HCT116 (cell line): ENCODE data around the gene FBXL5. TPM values are rescaled to one million over a fixed set of nuclear protein-coding genes. Genes with fewer than 3 reads are reported as not detected.

Experiments used
- ATAC-seq: fragments of 200-7000 bp; cut with Tn5 transposase; 2 replicates; pipeline ENCODE4 v1.9.1; 2020; ENCODE audit warnings: mild to moderate bottlenecking, moderate library complexity
- BruUV-seq: library from RNA; stranded (reverse); fragments of 400-500 nt; replicated peaks from 2 replicates; lab custom pipeline; 2021; lab: Mats Ljungman, UMichigan
- CTCF ChIA-PET: fragments of 300-600 bp; sonication (Branson Sonifier 250); formaldehyde crosslinking; loops from one replicate; lab custom pipeline; 2021; ENCODE audit warnings: antibody characterized with exemption; lab: Charles Lee
- POLR2A ChIA-PET: fragments of 300-600, 350-600 bp; sonication (Branson Sonifier 250); formaldehyde crosslinking; loops from one replicate; lab custom pipeline; 2021; ENCODE audit warnings: antibody characterized with exemption; lab: Charles Lee
- RAD21 ChIA-PET, 2 experiments: fragments of 300-600 bp; sonication (Branson Sonifier 250); formaldehyde crosslinking; loops; one replicate each; lab custom pipeline; 2023; ENCODE audit warnings: low total read pairs in 2 of 2; ENCODE audit not compliant: uncharacterized antibody in 2 of 2, unreplicated experiment in 2 of 2, low non-redundant PET in 1 of 2; lab: Charles Lee
- DNase-seq: peaks from one replicate; pipeline ENCODE4 v3.0.0-alpha.2; 2010; ENCODE audit warnings: low read depth, low spot score
- H2AFZ ChIP-seq: fragments of 200-600 bp; shearing (Covaris generic), sonication (generic); 2 replicates; pipeline ENCODE4 v1.6.1; 2017; ENCODE audit warnings: low read depth, mixed run types, mixed read lengths, antibody characterized with exemption, low read length; ENCODE audit not compliant: poor library complexity, severe bottlenecking
- H3K27ac ChIP-seq: 2 replicates; pipeline ENCODE4 v1.5.1; 2012; ENCODE audit warnings: low read depth, low read length
- H3K27me3 ChIP-seq: fragments of 200-600 bp; sonication (generic); 2 replicates; pipeline ENCODE4 v1.6.1; 2016; ENCODE audit warnings: mixed run types, low read length, mixed read lengths; ENCODE audit not compliant: insufficient read depth
- H3K36me3 ChIP-seq, 2 experiments: fragments of 200-500 bp in 1 of 2; fragments of 200-600 bp in 1 of 2; sonication (Bioruptor generic) in 1 of 2; sonication (generic) in 1 of 2; 2 replicates each; pipeline versions ENCODE4 v1.5.1 to v1.6.1; 2014 to 2016; ENCODE audit warnings: low read length in 2 of 2, inconsistent platforms in 1 of 2, mixed read lengths in 1 of 2, mixed run types in 1 of 2; ENCODE audit not compliant: insufficient read depth in 2 of 2, control insufficient read depth in 1 of 2
- H3K4me1 ChIP-seq, 2 experiments: fragments of 200-600 bp in 1 of 2; sonication (generic) in 1 of 2; 2 replicates each; pipeline versions ENCODE4 v1.5.1 to v1.6.1; 2012 to 2017; ENCODE audit warnings: low read length in 2 of 2, inconsistent platforms in 1 of 2, mild to moderate bottlenecking in 1 of 2, mixed read lengths in 1 of 2, mixed run types in 1 of 2, moderate library complexity in 1 of 2; ENCODE audit not compliant: insufficient read depth in 2 of 2, control insufficient read depth in 1 of 2
- H3K4me2 ChIP-seq: fragments of 200-600 bp; sonication (generic); 2 replicates; pipeline ENCODE4 v1.6.1; 2017; ENCODE audit warnings: mixed run types, low read length, mixed read lengths
- H3K4me3 ChIP-seq, 2 experiments: fragments of 200-600 bp in 1 of 2; sonication (generic) in 1 of 2; replicated peaks in 1 of 2; 2 replicates each; pipeline ENCODE4 v1.5.1; 2011 to 2016; ENCODE audit warnings: low read length in 2 of 2, control low read depth in 1 of 2, low read depth in 1 of 2, mild to moderate bottlenecking in 1 of 2, mixed read lengths in 1 of 2, mixed run types in 1 of 2
- H3K79me2 ChIP-seq: fragments of 200-600 bp; sonication (generic); 2 replicates; pipeline ENCODE4 v1.6.1; 2017; ENCODE audit warnings: mild to moderate bottlenecking, mixed run types, low read length, moderate library complexity, mixed read lengths; ENCODE audit not compliant: insufficient read depth
- H3K9ac ChIP-seq: fragments of 200-600 bp; sonication (generic); 2 replicates; pipeline ENCODE4 v1.6.1; 2016; ENCODE audit warnings: low read length, mixed read lengths
- H3K9me2 ChIP-seq: fragments of 200-600 bp; sonication (generic), shearing (Covaris generic); 2 replicates; pipeline ENCODE4 v1.6.1; 2017; ENCODE audit warnings: mixed run types, mild to moderate bottlenecking, moderate library complexity; ENCODE audit not compliant: insufficient read depth
- H3K9me3 ChIP-seq, 2 experiments: fragments of 200-500 bp in 1 of 2; fragments of 200-600 bp in 1 of 2; sonication (Bioruptor generic) in 1 of 2; sonication (generic) in 1 of 2; 2 replicates each; pipeline ENCODE4 v1.6.1; 2014 to 2017; ENCODE audit warnings: low read length in 2 of 2, mixed read lengths in 2 of 2, inconsistent platforms in 1 of 2, low read depth in 1 of 2, mild to moderate bottlenecking in 1 of 2, mixed run types in 1 of 2, moderate library complexity in 1 of 2; ENCODE audit not compliant: control insufficient read depth in 1 of 2, insufficient read depth in 1 of 2
- H4K20me1 ChIP-seq: fragments of 200-600 bp; sonication (generic), shearing (Covaris generic); 2 replicates; pipeline ENCODE4 v1.6.1; 2017; ENCODE audit warnings: mixed run types, mild to moderate bottlenecking, moderate library complexity; ENCODE audit not compliant: insufficient read depth
- CBX3 ChIP-seq: IDR thresholded peaks from 2 replicates; pipeline ENCODE4 v1.6.1; 2012; ENCODE audit warnings: low read depth
- EGR1 ChIP-seq: IDR thresholded peaks from 2 replicates; pipeline ENCODE4 v1.6.1; 2012; ENCODE audit warnings: low read depth
- ELF1 ChIP-seq: IDR thresholded peaks from 2 replicates; pipeline ENCODE4 v1.6.1; 2012; ENCODE audit warnings: low read depth, borderline replicate concordance
- EZH2 ChIP-seq: fragments of 200-600 bp; sonication (generic); IDR thresholded peaks from 2 replicates; pipeline ENCODE4 v1.6.1; 2017; ENCODE audit warnings: antibody characterized with exemption, mixed run types
- EZH2phosphoT487 ChIP-seq: fragments of 200-600 bp; IDR thresholded peaks from 2 replicates; pipeline ENCODE4 v1.6.1; 2018; ENCODE audit warnings: antibody characterized with exemption, borderline replicate concordance
- FOSL1 ChIP-seq: IDR thresholded peaks from 2 replicates; pipeline ENCODE4 v1.6.1; 2012; ENCODE audit warnings: low read depth
- JUND ChIP-seq: IDR thresholded peaks from 2 replicates; pipeline ENCODE4 v1.6.1; 2012
- POLR2A ChIP-seq: IDR thresholded peaks from 2 replicates; pipeline ENCODE4 v1.7.0; 2011; ENCODE audit warnings: borderline replicate concordance; ENCODE audit not compliant: insufficient read depth, insufficient read length; ENCODE audit errors: extremely low read depth
- RAD21 ChIP-seq: IDR thresholded peaks from 2 replicates; pipeline ENCODE4 v1.6.1; 2012; ENCODE audit warnings: low read depth, mild to moderate bottlenecking
- SIN3A ChIP-seq: IDR thresholded peaks from 2 replicates; pipeline ENCODE4 v1.6.1; 2012; ENCODE audit warnings: low read depth
- SP1 ChIP-seq: IDR thresholded peaks from 2 replicates; pipeline ENCODE4 v1.6.1; 2012; ENCODE audit warnings: low read depth
- SRF ChIP-seq: IDR thresholded peaks from 2 replicates; pipeline ENCODE4 v1.6.1; 2012; ENCODE audit warnings: low read depth
- TCF7L2 ChIP-seq: IDR thresholded peaks from 2 replicates; pipeline ENCODE4 v1.7.0; 2011; ENCODE audit warnings: borderline replicate concordance, inconsistent platforms; ENCODE audit not compliant: insufficient read depth, insufficient read length; ENCODE audit errors: extremely low read depth
- YY1 ChIP-seq: IDR thresholded peaks from 2 replicates; pipeline ENCODE4 v1.6.1; 2011; ENCODE audit warnings: low read length, low read depth, moderate library complexity, mild to moderate bottlenecking; ENCODE audit not compliant: insufficient replicate concordance; ENCODE audit errors: extremely low read depth
- ZFX ChIP-seq: fragments of 450-650 bp; IDR thresholded peaks from 2 replicates; pipeline ENCODE4 v1.6.1; 2017
- ZNF274 ChIP-seq: fragments of 200-500 bp; sonication (Bioruptor generic); IDR thresholded peaks from 2 replicates; pipeline ENCODE4 v1.6.1; 2014; ENCODE audit warnings: mild to moderate bottlenecking, low read depth, low read length, inconsistent platforms
- intact Hi-C: fragments of 100-400 bp; cut with micrococcal nuclease; formaldehyde crosslinking; loops from 2 replicates; pipeline ENCODE4 v1.10.0; 2022
- total RNA-seq: library from RNA; stranded (reverse); gene quantifications from one replicate; pipeline ENCODE4 v1.2.1, GENCODE V29; 2021; ENCODE audit not compliant: unreplicated experiment
- TF ChIP-seq, protein P1 (sequence below): IDR thresholded peaks from 2 replicates; pipeline ENCODE4 v1.6.1; 2011; ENCODE audit warnings: mild to moderate bottlenecking, low read length, moderate library complexity; ENCODE audit not compliant: insufficient replicate concordance; ENCODE audit errors: extremely low read depth
- TF ChIP-seq, protein P2 (sequence below): IDR thresholded peaks from 2 replicates; pipeline ENCODE4 v1.6.1; 2012; ENCODE audit warnings: low read depth
- TF ChIP-seq, protein P3 (sequence below), 3 experiments: fragments of 200-600 bp in 1 of 3; sonication (generic) in 1 of 3; IDR thresholded peaks in 2 of 3; conservative IDR thresholded peaks in 1 of 3; 2 replicates each; pipeline ENCODE4 v1.5.1; 2012 to 2017; ENCODE audit warnings: low read depth in 2 of 3, low read length in 2 of 3, antibody characterized with exemption in 1 of 3, borderline replicate concordance in 1 of 3, control low read depth in 1 of 3, mild to moderate bottlenecking in 1 of 3, mixed read lengths in 1 of 3, mixed run types in 1 of 3, moderate library complexity in 1 of 3; ENCODE audit not compliant: insufficient read depth in 1 of 3
- TF ChIP-seq, protein P4 (sequence below): IDR thresholded peaks from 2 replicates; pipeline ENCODE4 v1.6.1; 2012

The FBXL5 gene
- total RNA-seq, 1 experiment from 2014 or later, result 20.6 TPM

DNA sequence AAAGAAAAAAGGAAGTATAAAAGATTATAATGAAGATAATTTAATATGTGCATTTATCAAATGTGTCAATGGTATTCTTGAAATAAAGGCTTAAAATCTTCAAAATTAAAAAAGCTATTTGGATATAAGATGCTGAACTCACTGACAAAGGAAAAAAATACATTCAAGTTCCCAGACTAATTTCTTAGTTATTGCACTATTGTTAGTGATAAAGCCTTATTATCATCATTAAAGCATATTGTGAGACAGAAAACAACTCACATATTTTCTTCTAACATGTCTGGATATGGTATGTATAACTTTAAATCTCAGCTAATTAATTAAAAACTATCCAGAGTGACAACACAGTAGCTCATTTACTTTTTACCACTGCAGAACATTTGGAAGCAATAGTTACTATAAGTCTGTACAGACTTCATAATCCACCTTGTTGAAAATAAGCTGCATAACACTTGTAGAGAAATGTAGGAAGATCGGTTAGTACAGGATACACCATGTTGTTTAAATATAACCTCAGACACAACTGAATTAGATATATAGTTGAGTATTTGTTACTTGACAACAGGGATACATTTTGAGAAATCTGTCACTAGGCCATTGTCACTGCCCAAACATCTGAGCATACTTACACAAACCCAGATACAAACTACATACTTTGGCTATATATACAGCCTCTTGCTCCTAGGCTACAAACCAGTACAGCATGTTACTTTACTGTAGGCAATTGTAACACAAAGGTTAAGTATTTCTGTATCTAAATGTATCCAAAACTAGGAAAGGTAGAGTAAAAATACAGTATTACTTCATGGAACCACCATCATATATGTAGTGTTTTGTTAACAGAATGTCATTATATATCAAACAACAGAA is 13.6 kb upstream of the FBXL5 start:
- CTCF ChIA-PET, result no interaction called here
- Histone ChIP-seq H3K27ac (no peak overlapping the region), H3K9ac (no peak overlapping the region), H3K27me3 (no peaks in the 10 kb centered on the region), H3K4me2 (no peak overlapping the region), H3K4me3 (no peak overlapping the region), H3K4me1 (peaks cover 5 to 39% of the 10 kb centered on the region in 2 experiments; a peak in 3 of 4 replicates), H3K79me2 (peaks cover 64% of the 10 kb centered on the region), H3K9me3 (no peaks in the 10 kb centered on the region), H2AFZ (no peak overlapping the region), H3K36me3 (no peaks in the 10 kb centered on the region), H3K9me2 (no peaks in the 10 kb centered on the region), H4K20me1 (no peaks in the 10 kb centered on the region)
- ATAC-seq (no peak), DNase-seq (no peak)
- no TSS peak for BruUV-seq
- POLR2A ChIA-PET, result no interaction called here
- intact Hi-C loops, result no loop called here
- TF ChIP-seq FOSL1 (no peak), EGR1 (no peak), RAD21 (no peak), EZH2 (no peak), JUND (no peak), CBX3 (no peak), SRF (no peak), EZH2phosphoT487 (no peak), POLR2A (no peak), ELF1 (no peak), TCF7L2 (no peak), SP1 (no peak), YY1 (no peak), ZNF274 (no peak), ZFX (no peak), SIN3A (no peak)
- TF ChIP-seq, protein P1, sequence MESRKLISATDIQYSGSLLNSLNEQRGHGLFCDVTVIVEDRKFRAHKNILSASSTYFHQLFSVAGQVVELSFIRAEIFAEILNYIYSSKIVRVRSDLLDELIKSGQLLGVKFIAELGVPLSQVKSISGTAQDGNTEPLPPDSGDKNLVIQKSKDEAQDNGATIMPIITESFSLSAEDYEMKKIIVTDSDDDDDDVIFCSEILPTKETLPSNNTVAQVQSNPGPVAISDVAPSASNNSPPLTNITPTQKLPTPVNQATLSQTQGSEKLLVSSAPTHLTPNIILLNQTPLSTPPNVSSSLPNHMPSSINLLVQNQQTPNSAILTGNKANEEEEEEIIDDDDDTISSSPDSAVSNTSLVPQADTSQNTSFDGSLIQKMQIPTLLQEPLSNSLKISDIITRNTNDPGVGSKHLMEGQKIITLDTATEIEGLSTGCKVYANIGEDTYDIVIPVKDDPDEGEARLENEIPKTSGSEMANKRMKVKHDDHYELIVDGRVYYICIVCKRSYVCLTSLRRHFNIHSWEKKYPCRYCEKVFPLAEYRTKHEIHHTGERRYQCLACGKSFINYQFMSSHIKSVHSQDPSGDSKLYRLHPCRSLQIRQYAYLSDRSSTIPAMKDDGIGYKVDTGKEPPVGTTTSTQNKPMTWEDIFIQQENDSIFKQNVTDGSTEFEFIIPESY, result no peak
- TF ChIP-seq, protein P2, sequence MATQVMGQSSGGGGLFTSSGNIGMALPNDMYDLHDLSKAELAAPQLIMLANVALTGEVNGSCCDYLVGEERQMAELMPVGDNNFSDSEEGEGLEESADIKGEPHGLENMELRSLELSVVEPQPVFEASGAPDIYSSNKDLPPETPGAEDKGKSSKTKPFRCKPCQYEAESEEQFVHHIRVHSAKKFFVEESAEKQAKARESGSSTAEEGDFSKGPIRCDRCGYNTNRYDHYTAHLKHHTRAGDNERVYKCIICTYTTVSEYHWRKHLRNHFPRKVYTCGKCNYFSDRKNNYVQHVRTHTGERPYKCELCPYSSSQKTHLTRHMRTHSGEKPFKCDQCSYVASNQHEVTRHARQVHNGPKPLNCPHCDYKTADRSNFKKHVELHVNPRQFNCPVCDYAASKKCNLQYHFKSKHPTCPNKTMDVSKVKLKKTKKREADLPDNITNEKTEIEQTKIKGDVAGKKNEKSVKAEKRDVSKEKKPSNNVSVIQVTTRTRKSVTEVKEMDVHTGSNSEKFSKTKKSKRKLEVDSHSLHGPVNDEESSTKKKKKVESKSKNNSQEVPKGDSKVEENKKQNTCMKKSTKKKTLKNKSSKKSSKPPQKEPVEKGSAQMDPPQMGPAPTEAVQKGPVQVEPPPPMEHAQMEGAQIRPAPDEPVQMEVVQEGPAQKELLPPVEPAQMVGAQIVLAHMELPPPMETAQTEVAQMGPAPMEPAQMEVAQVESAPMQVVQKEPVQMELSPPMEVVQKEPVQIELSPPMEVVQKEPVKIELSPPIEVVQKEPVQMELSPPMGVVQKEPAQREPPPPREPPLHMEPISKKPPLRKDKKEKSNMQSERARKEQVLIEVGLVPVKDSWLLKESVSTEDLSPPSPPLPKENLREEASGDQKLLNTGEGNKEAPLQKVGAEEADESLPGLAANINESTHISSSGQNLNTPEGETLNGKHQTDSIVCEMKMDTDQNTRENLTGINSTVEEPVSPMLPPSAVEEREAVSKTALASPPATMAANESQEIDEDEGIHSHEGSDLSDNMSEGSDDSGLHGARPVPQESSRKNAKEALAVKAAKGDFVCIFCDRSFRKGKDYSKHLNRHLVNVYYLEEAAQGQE, result no peak
- TF ChIP-seq, protein P3, sequence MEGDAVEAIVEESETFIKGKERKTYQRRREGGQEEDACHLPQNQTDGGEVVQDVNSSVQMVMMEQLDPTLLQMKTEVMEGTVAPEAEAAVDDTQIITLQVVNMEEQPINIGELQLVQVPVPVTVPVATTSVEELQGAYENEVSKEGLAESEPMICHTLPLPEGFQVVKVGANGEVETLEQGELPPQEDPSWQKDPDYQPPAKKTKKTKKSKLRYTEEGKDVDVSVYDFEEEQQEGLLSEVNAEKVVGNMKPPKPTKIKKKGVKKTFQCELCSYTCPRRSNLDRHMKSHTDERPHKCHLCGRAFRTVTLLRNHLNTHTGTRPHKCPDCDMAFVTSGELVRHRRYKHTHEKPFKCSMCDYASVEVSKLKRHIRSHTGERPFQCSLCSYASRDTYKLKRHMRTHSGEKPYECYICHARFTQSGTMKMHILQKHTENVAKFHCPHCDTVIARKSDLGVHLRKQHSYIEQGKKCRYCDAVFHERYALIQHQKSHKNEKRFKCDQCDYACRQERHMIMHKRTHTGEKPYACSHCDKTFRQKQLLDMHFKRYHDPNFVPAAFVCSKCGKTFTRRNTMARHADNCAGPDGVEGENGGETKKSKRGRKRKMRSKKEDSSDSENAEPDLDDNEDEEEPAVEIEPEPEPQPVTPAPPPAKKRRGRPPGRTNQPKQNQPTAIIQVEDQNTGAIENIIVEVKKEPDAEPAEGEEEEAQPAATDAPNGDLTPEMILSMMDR (IDR thresholded peaks at IDR 0.05 in 2 of 3, conservative IDR thresholded peaks at IDR 0.05 in 1 of 3; ENCODE audit: borderline replicate concordance in 1 of 3, insufficient read depth in 1 of 3, low read depth in 2 of 3, low read length in 2 of 3), result no peak
- TF ChIP-seq, protein P4, sequence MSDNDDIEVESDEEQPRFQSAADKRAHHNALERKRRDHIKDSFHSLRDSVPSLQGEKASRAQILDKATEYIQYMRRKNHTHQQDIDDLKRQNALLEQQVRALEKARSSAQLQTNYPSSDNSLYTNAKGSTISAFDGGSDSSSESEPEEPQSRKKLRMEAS, result no peak
- RAD21 ChIA-PET, result no interaction called here
